Measurements from ENCODE around the gene NTF3.

The NTF3 gene

DNA sequence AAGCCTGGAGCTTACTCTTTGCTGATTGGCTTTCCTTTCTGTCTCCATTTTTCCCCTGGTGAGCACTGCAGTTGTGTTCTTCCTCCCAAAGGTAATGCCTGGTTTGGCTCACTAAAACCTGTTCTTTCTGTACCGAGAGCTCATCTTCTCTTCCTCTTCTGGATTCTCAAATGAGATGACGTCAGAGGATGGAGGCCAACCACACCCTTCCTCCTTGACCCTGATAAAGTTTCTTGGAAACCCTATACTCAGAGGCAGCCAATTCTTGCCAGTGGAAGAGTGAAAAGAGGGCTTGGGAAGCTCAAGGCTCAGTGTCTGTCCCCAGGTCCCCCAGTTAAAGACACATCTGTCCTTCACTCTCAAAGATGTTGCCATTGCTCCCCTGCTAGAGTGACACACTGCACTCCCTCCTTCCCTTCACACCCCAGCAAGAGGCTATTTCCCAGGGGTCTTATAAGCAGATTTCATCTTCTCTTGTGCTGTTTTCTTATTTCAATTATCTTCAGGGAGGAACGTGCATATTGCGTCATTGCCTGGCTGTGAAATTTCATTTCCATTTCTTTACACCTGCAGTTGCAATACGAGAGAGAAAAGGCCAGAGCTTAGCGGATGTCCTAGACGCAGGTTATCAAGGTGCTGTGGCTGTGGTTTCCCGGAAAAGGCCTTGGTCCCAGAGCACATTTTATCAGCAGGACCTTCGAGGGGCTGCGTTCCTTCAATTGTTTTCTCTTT lies 27.3 kb downstream of the NTF3 start:
- DNase-seq: no peak

DNA sequence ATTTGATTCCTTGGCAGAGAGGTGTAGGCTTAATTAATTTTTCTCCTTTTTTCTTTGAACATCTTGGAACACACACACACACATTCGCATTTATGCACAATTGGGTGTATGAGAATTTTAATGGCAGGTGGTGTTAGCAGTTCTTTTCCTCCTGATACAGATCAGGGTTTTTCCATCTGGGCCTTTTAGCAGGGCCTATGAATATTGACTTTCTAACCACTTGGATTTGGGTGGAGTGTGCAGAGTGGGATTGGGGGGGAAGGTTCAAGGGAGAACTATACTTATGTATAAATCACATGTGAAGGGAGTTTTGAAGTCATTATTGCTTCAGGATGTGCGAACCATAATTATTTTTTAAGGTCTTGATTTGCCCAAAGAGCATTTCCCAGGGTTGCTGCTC lies 28.9 kb downstream of the NTF3 start:
- DNase-seq: no peak

DNA sequence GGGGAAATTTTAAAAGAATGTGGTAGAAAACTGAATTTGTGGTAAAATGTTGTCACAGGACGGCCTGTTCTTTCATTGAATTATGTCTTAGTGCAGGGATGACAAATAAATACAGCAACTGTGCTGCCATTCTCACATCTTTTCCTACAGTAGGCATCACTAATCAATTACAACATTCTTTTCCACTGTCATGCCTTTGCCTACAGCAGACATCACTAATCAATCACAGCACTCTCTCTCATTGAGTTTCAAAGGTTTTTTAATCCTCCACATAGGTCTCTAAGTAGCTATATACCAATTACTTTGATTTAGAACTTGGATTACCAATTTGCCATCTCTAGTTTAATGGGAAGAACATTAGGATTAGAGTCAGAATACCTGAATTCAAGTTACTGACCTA lies 30.1 kb downstream of the NTF3 start:
- no peak for DNase-seq

DNA sequence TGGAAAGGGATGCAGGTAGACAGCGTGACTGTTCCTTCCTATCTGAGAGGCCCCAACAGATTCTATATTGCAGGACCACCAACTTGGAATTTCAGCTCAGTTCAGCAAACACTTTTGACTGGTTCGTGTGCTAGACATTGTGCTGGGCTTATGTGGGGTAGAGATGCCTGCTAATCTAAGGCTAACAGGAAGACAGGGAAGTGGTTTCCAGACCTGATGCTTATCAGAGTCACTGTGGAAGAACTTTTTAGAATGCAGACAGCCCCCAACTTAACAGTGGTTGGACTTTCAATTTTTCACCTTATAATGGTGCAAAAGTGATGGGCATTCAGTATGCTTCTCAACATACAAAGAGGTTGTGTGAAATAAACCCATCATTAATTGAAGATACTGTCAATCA lies 32.2 kb downstream of the NTF3 start:
- no peak for DNase-seq

DNA sequence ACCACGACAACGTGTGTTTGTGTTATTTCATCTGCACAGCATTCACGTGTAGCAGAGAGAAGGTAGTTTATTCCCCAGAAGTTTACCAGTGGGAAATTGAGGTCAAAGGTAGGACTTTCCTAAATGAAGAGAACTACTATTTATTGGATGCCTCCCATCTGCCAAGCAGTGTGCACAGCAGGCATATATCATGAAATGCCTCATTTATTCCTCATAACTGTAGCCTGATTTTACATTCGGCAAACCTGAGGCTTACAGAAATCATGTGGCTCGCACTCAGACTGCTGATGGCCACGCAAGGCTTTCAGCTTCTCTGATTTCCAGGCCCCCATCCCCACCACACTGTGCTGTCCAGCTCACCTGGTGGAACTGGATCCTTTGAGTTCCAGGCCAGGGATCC lies 33.5 kb downstream of the NTF3 start:
- DNase-seq: no peak

DNA sequence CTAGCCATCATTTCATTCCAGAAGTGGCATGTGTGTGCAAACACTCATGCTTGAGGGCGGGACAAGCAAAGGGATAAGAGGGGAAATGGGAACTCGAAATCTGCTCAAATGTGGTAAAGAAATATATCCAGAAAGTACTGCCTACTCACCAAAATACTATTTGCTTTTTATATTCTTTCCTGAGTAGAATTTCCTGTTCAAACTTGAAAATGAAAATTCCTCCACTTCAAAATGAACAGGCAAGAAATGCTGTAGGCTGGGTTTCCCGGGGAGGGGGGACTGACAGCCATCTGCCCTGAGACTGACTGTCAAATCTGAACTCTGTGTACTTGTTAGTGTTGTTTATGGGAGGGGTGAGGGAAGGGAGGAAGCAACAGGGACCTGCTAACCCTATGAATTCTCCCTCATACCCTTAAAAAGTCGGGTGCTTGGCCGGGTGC lies 34.6 kb downstream of the NTF3 start:
- no peak for DNase-seq

DNA sequence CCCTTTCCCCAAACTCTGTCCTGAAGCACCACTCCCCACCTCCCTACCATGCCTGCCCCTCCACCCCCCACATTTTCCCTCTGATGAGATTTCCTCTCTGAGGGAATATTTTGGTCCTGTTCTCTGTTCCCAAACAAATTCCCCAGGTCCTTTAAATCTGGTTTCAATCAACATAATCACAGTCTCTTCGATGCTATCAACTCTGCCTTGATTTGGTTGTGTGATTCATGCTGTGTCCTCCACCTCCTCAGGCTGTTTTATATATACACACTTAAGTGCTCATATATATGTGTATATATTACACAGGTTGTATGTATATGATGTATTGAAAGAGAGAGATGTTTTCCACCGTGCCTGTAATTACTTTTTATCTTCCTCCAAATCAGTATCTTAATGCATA lies 36.0 kb downstream of the NTF3 start:
- no peak for DNase-seq

DNA sequence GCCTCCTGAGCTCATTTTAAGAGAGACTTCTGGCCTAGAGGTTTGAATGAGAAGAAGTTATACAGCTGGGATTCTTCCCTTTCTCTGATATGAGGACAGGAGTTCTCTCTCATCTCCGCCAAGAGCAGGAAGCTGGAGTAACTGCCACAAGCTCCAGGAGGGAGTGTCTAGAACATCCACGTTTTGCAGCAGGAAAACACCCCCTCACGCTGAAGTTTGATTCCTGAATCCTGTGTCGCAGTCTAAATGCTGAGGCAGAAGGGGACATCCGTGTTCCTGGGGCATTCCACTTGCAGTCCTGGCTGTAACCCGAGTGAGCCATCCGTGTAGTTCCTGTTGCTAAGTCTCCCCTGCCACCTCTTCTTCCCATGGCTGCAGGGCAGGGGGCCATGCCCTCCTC lies 38.3 kb downstream of the NTF3 start:
- DNase-seq: no peak

DNA sequence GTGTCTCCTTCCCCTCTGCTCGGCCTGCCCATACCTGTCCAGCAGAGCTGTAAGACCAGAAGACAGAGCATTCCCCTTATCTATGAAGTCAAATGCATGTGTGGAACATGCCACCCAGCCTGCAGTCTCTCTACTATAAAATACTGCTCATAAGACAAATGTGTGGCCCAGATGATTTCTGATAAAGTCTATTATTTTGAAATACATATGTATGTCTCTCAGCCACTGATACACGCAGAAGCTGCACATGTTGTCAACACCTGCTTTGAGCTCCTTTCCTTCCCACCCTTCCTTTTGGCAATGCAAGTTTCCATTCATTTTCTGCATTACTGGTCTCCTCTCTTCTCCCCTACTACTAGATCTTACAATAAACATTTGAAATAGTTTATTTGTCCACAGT lies 38.8 kb downstream of the NTF3 start:
- DNase-seq: no peak

DNA sequence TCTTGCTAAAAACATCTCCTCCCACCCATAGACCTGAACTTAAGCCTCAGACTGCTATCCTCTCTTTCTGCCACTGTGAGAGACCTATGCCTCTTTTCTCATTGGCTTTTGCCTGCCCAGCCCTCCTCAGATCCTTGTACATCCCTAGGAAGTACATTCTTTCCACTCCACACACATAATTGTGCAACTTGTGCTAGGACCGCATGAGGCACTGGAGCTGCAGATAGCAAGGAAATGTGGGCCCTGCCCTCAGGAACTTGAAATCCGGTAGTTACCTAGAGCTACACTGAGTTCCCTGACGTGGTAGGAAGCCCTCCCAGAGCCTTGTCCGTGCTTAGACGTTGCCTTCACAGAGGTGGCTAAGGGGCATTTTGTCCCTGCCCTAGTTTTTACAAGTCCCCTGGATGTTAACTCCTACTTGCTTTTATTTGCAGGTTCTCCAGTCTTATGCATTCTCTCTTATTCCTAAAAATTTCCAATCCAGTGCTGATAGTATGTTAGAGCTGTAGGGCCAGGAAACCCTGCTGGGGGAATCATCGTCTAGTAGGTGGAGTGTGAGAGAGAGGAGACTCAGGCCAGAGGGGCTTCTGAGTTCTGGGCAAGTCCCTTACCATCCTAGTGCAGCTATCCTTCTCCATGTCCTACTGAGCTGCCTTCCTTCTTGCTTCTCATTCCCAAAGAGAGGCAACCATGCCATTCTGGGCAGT lies 41.3 kb downstream of the NTF3 start:
- DNase-seq: no peak

DNA sequence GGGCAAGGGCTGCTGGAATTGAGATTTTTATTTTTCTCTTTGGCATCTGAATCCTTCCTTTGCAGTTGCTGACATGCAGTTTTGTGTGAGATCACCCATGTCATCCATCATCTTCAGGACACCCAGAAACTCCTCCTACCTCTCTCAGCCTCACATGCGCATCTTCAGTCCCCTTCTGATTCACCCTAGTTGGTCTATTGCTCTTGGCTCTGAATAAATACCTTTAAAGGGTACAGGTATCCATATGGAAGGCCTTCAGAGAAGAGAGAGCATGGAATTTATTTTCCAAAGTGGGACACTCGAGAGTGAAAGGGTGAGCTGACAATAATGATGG lies 41.8 kb downstream of the NTF3 start:
- no peak for DNase-seq

DNA sequence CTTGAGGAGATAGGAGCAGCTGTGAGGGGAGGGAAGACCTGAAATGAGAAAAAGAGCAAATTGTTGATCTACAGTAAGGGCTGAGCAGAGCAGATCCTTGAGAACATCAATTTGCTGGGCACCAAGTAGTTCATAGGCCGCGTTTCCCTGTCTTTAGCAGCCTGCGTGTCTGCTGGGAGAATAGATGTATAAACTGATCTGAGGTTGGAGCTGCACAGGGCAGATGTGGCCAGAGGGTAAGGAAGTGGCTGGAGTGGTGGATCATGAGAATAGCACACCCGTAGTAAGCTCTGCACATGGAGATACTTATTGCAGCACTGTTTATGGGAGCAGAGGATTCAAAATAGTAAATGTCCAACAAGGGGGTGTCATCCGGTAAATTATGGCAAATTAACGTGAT lies 44.4 kb downstream of the NTF3 start:
- DNase-seq: no peak

DNA sequence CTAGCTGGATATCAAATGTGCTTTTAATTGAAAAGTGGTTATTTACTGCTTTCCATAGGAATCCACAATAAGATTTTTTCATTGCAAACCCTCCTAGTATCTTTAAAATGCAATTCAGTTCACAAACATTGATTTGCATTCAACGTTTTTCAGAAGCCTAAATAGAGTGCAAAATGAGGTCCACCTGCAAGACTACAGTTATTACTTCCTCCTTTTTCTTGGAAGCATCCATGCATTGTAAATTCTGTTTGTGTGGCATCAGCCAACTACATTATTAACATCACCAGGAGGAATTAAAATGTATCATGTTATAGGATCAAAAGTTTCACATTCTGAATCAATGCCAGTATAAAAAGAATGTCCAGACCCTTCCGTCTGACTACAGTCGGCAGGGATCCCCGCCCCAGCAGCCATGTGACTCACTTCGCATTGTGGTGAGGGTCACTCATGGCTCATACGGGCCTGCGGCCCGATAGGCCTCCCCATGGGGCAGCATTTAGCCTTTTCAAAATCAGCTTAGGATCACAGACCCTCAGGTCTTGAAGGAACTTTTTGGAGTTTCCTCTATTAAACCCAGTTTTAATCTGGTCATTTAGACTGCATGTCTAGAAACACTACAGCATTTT lies 46.3 kb downstream of the NTF3 start:
- DNase-seq: no peak

DNA sequence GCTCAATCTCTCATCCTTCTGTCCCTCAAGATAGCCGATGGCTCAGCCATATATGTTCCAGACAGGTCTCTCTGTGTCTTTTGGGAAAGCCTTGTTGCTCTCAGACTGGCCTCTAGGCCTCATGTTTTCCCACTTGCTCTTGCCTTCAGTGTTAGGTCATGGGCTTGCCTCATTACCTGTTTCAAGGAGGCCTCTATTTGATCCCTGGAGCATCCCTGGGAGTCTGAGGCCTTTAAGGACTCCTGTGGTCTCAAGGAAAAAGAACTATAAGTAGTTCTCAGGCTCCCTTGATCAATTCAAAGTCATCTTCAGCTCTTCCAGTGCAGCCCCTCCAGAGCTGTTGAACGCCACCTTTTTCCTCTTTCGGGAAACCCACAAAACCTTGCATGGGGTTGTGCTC lies 47.9 kb downstream of the NTF3 start:
- DNase-seq: no peak

DNA sequence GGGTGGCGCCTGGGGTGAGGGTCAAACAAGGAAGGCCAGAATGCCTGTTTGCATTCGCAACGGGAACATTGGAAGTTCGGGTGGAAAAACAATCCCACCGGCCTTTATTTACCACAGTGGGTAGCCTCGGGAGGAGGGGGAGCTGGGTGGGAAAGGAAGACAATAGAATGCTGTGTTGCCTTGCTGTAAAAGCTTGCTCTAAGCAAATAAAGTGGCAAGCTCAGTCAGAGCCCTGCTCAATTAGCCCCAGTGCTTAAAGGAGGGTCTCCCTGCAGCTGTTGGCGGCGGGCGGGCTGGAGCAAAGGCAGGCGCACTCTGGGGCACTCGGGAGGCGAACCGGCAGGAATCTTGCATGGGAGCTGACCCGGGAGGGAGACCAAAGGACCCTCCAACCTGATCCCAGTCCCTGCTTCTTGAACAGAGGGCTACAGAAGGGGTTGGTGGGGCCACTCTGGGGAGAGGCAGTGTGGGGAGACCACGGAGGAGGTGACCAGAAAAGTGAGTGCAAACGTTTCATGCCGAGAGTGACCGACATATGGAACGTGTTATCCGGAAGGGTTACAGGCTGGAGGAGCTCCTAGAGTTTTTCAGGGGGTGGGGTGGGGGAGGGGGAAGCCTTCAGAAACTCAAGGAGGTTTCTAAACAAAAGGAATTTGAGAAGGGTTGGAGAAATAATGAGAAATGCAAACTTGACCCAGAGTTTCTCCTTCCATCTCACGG lies 48.5 kb downstream of the NTF3 start:
- peak; percentile 32 for DNase-seq

DNA sequence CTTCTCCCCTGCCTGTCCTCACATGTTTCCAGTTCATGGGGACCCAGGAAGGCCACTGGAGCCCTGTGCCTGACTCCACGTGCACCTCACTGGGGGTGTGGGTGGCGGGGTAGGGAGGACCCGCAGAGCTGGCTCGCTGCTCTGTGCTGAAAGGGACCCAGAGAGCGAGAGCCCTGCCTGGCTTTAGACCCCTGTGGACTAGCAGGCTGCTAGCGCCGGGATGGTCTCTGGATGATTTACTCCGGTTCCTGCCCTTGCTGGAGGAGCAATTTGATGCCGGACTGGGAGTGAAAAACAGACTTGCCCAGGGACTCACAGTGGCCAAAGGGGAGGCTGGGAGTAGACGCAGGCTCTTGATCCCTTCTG lies 49.0 kb downstream of the NTF3 start:
- DNase-seq: no peak

DNA sequence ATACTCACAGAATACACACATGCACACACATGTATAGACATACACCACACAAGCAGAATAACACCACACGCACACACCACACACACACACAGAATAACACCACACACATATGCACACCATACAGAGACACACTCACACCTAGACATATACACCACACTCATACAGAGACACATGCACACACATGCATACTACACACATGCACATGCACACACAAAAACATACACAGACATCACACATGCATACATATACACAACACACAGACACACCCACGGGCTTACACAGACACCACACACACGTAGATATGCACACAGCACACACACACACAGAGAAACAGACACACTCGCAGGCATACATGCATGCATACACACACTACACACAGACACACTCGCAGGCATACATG lies 49.7 kb downstream of the NTF3 start:
- DNase-seq: no peak

DNA sequence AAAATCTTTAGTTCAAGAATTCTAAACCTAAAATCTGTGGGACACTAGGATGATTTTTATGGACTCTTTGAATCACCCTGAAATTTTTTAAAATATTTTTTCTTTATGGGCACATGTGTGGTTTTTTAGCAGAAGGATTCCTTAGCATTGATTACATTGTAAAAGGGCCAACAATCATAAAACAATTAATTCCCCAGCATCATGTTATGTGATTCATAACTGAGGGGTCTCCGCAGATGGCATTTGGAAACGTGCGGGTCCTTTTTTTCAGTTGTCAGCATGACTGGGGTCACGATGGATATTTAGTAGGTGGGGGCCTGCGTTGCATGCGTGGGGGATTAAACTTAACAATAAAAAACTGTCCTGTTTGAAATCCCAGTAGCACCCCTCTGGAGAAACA lies 52.5 kb downstream of the NTF3 start:
- no peak for DNase-seq

DNA sequence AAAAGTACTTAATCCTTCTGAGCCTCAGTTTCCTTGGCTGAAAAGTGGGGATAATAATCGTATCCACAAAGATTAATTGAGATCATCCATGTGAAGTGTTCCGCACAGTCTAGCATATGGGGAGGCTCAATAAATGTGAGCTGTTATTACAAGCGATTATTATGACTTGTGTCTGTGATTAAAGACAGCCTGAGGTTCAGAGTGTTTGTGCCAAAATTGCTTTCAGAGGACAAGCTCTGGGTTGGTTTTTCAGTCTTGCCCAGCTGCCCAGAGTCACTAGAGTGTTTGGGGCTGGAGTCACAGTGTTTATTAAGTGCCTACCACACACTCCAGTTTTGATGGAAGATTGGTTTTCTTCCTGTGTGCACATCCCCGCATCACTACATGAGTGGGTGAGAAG lies 53.5 kb downstream of the NTF3 start:
- no peak for DNase-seq

DNA sequence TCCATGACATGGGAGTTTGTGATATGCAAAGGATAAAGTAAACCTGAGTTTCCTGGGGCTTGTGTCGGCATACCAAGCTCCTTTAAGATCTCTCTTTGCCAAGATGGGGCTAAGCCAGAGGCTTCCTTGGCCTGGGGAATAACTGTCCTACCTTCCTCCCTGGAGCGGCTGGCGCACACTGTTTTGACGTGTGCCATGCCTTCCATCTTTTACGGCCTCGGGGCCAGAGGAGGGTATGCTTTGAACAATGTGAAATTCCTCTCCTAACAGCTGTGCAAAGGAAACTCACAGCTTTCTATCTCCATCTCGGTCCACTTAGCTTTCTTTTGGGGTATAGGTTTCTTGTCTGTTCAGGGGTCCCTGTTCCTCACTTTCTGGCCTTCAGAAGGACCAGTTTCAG lies 55.2 kb downstream of the NTF3 start:
- DNase-seq: no peak

DNA sequence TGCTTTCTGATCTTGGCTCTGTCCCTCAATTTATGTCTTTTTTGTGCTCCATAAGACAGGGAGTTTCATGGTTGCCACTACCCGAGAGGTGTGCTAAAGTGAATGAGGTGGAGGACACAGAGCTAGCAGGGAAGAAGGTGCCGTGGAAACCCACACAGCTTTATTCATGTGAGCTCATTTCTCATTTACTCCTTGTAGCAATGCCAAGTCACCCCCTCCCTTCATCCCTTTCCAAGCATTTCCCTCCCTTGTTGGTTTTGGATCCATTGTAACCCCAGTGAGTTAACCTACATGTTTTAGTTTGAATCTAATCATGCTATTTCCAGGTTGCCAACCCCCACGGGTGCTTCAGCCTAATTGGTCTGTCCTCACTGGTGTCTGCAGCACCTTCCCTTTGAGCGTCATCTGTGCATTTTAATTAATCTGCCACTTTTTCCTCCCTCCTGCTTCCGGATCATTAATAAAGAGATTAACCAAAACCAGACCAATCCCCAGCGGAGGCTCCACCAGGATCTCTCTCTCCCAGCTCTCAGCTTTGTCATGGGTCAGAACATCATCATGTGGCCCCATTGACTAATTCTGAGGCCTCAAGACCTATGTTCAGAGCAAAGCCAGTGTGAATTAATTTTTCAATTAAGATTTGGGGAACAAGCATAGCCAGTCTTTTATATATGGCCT lies 56.2 kb downstream of the NTF3 start:
- no peak for DNase-seq

DNA sequence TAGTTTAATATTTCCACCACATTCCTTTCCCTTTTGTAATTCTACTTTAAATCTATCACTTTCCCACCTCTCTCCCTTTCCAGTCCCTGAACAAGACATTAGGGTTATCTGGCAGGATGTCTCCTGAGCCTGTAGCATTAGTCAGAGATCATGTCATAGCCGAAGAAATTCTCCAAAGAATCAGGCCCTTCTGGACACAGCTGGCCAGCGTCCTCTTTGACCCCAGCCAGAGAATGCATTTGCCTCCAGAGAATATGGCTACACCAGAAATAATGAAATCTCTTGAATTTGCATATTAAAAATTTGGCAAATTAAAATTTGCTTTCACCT lies 56.7 kb downstream of the NTF3 start:
- no peak for DNase-seq

DNA sequence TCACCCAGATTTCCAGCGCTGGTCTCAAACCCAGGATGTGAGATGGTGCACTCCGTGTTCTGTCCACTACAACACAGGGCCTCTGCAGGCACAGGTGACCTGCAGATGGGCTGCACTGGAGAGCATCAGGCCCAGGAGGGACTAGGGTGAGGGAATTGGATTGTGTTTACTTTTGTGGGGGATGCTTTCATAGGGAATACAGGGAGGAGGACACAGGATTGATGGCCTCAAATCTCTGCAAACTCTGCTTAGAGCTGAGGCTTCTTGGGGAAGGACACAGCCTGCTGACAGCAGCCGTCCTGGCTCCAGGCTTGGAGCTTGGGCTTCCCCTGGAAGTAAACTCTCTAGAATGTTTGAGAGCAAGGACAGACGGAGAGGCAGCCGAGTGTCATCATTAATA lies 57.1 kb downstream of the NTF3 start:
- DNase-seq: no peak

Data from NCI-H1092 (cell line).